HG03378 (cell line): Measurements from ENCODE around the gene SMAD7.

Experiments used
- ATAC-seq: cut with Tn5 transposase; IDR thresholded peaks from one replicate; pipeline ENCODE4 v1.9.1; 2021; ENCODE audit warnings: mild to moderate bottlenecking, moderate library complexity; ENCODE audit not compliant: unreplicated experiment

The SMAD7 gene

GRCh38 chr18:48987821-48988220 is 37.1 kb upstream of the SMAD7 start:
- ATAC-seq: no peak

- no peak for ATAC-seq
Observed at GRCh38 chr18:48986851-48987761, 36.3 kb upstream of the SMAD7 start.

GRCh38 chr18:48985161-48985560 is 34.4 kb upstream of the SMAD7 start:
- ATAC-seq: no peak

- ATAC-seq: no peak
Observed at GRCh38 chr18:48983793-48984437, 33.1 kb upstream of the SMAD7 start.

- no peak for ATAC-seq
Observed at GRCh38 chr18:48982266-48982665, 31.5 kb upstream of the SMAD7 start.

- no peak for ATAC-seq
Observed at GRCh38 chr18:48979944-48980890, 29.5 kb upstream of the SMAD7 start.

GRCh38 chr18:48977914-48978313 is 27.1 kb upstream of the SMAD7 start:
- no peak for ATAC-seq

GRCh38 chr18:48975817-48976649 is 25.3 kb upstream of the SMAD7 start:
- no peak for ATAC-seq

- ATAC-seq: no peak
Observed at GRCh38 chr18:48975120-48975816, 24.5 kb upstream of the SMAD7 start.

GRCh38 chr18:48974304-48975119 is 23.7 kb upstream of the SMAD7 start:
- ATAC-seq: no peak

- no peak for ATAC-seq
Observed at GRCh38 chr18:48973731-48974130, 23.0 kb upstream of the SMAD7 start.

- no peak for ATAC-seq
Observed at GRCh38 chr18:48968412-48969215, 17.8 kb upstream of the SMAD7 start.

GRCh38 chr18:48967545-48967944 is 16.8 kb upstream of the SMAD7 start:
- ATAC-seq: no peak

GRCh38 chr18:48966523-48966922 is 15.8 kb upstream of the SMAD7 start:
- no peak for ATAC-seq

GRCh38 chr18:48963586-48964470 is 13.1 kb upstream of the SMAD7 start:
- no peak for ATAC-seq

- ATAC-seq: no peak
Observed at GRCh38 chr18:48962994-48963561, 12.3 kb upstream of the SMAD7 start.
